Measurements from ENCODE around the gene SOD2.

Gene SOD2

GRCh38 chr6:159682295-159682694 lies 10.7 kb downstream of the SOD2 start:
- TF ChIP-seq, protein P1, sequence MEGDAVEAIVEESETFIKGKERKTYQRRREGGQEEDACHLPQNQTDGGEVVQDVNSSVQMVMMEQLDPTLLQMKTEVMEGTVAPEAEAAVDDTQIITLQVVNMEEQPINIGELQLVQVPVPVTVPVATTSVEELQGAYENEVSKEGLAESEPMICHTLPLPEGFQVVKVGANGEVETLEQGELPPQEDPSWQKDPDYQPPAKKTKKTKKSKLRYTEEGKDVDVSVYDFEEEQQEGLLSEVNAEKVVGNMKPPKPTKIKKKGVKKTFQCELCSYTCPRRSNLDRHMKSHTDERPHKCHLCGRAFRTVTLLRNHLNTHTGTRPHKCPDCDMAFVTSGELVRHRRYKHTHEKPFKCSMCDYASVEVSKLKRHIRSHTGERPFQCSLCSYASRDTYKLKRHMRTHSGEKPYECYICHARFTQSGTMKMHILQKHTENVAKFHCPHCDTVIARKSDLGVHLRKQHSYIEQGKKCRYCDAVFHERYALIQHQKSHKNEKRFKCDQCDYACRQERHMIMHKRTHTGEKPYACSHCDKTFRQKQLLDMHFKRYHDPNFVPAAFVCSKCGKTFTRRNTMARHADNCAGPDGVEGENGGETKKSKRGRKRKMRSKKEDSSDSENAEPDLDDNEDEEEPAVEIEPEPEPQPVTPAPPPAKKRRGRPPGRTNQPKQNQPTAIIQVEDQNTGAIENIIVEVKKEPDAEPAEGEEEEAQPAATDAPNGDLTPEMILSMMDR (IDR thresholded peaks at IDR 0.05; ENCODE audit: low read depth, low read length), result no peak
- no peak for DNase-seq (ENCODE audit: low read depth in 2 of 2)
- no peak overlapping the region for H3K4me3 ChIP-seq (replicated peaks in 1 of 2; ENCODE audit: low read depth in 2 of 2, low read length in 2 of 2)

GRCh38 chr6:159681191-159681880 lies 11.7 kb downstream of the SOD2 start:
- TF ChIP-seq, protein P1 (IDR thresholded peaks at IDR 0.05; ENCODE audit: low read depth, low read length), result no peak
- no peak overlapping the region for H3K4me3 ChIP-seq (replicated peaks in 1 of 2; ENCODE audit: low read depth in 2 of 2, low read length in 2 of 2)
- no peak for DNase-seq (ENCODE audit: low read depth in 2 of 2)

GRCh38 chr6:159680104-159680503 lies 12.9 kb downstream of the SOD2 start:
- DNase-seq (ENCODE audit: low read depth in 2 of 2), result no peak
- no peak overlapping the region for H3K4me3 ChIP-seq (replicated peaks in 1 of 2; ENCODE audit: low read depth in 2 of 2, low read length in 2 of 2)
- TF ChIP-seq, protein P1 (IDR thresholded peaks at IDR 0.05; ENCODE audit: low read depth, low read length), result no peak

DNA sequence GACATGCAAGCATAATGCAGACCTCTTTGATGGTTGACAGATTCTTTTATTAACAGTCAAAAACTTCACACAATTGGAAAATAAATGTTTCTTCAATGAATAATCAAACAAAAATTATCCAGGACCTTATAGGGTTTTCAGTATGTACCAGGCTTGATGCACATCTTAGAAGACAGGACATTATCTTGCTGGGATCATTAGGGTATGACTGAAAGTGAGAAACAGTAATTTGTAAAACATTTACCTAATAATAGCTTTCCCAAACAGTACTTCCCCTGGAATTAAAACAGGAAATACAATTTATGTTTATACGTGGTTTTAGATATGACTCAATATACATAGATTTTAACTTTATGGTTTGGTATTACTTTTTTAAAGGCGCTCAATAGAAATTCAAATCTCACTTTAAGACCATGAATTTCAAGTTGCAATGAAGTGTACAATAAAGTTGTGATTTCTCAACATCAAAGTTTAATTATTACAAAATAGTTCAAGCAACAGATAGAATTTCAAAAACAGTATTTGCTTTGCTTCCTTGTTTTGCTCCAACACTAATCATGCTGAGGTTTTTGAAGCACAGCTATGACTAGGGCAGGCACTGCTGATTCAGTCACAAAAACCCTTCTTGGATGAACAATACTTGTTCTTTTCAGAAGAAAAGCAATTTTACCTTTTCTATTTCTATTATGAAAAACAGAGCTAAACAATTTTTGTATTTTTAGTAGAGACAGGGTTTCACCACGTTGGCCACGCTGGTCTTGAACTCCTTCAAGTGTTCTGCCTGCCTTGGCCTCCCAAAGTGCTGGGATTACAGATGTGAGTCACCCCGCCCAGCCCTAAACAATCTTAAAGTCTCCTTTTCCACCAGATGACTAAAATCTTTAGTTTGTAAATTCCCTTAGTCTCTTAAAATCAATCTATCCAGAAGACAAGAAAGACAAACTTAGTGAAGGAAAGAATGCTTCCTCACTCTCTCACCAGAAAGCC lies 13.7 kb downstream of the SOD2 start:
- peak in 1 of 2 donors; percentile 59 for DNase-seq (ENCODE audit: low read depth in 2 of 2)
- TF ChIP-seq, protein P1 (IDR thresholded peaks at IDR 0.05; ENCODE audit: low read depth, low read length), result no peak
- no peak overlapping the region for H3K4me3 ChIP-seq (replicated peaks in 1 of 2; ENCODE audit: low read depth in 2 of 2, low read length in 2 of 2)

GRCh38 chr6:159678574-159678973 lies 14.5 kb downstream of the SOD2 start:
- no peak for DNase-seq (ENCODE audit: low read depth in 2 of 2)
- H3K4me3 ChIP-seq (replicated peaks in 1 of 2; ENCODE audit: low read depth in 2 of 2, low read length in 2 of 2), result no peak overlapping the region
- TF ChIP-seq, protein P1 (IDR thresholded peaks at IDR 0.05; ENCODE audit: low read depth, low read length), result no peak

DNA sequence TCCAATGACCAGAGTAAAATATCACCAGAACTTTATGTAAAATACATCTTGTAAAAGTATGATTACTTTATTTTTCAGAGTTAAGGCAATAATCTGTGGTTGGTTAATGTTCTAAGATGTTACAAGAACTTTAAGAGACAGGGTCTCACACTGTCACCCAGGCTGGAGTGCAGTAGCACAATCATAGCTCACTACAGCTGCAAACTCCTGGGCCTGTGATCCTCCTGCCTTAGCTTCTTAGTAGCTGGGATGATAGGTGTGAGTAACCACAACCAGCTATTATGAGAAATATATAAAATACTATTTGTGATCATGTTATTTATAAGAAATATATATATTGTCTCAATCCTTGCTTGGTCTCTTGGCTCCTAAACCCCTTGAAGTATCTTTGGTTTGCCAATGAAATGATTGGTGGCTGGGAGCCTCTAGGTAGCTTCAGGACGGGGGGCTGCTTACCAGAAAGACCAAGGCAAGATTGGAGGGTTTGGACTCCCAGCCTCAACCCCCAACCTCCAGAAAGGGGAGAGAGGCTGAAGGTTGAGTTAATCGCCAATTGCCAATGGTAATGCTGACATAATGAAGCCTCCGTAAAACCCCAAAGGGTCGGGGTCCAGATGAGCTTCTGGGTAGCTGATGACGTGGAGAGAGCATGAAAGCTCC lies 15.4 kb downstream of the SOD2 start:
- no peak overlapping the region for H3K4me3 ChIP-seq (replicated peaks in 1 of 2; ENCODE audit: low read depth in 2 of 2, low read length in 2 of 2)
- TF ChIP-seq, protein P1 (IDR thresholded peaks at IDR 0.05; ENCODE audit: low read depth, low read length), result no peak

More for the DNA sequence above, 15.4 kb downstream of the SOD2 start:
- peak in 1 of 2 donors; percentile 41 for DNase-seq (ENCODE audit: low read depth in 2 of 2)
